Measurements from ENCODE around the gene TENT4A. TPM values are rescaled to one million over a fixed set of nuclear protein-coding genes. Genes with fewer than 3 reads are reported as not detected.
A peak's percentile ranks its signal among the peaks of the same experiment; 100 is the strongest.

TENT4A gene
- total and polyA plus RNA-seq, 2 of the 13 experiments (the other 11 are each of a cell fraction or from before 2014, with no cell fraction given), result 6.3 to 13.3 TPM

DNA sequence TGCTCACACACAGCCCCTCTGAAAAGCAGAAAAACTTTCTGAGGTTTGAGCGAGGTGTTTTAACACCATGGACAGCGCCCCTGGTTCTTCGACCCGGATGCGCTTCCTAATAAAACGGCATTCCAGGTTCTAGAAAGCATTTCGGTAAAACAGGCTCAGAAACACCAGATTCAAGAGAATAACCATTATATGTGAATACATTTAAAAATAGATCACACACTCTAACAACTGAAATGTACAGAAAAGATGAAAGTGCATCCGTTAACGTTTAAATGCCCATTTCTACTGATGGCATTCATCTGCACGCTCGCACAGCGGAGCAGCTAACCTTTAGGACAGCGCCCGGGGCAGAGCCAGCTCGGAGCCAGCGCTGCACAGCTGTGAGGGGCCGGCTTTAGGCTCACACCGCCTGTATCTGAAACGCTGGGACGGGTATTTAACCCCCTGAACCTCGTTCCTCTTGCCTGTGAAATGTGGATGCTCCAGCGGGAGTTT, 26.3 kb upstream of the TENT4A start (continued):
- TF ChIP-seq ZNF703 (CRISPR knock-in tag; IDR thresholded peaks at IDR 0.05; ENCODE audit: borderline replicate concordance), result no peak
- no peak; the same call in 1 of the 2 replicates for TF ChIP-seq RFXANK (CRISPR knock-in tag; IDR thresholded peaks at IDR 0.05)
- TF ChIP-seq ZNF75D (CRISPR knock-in tag; IDR thresholded peaks at IDR 0.05; ENCODE audit: borderline replicate concordance), result no peak
- TF ChIP-seq, protein P1, sequence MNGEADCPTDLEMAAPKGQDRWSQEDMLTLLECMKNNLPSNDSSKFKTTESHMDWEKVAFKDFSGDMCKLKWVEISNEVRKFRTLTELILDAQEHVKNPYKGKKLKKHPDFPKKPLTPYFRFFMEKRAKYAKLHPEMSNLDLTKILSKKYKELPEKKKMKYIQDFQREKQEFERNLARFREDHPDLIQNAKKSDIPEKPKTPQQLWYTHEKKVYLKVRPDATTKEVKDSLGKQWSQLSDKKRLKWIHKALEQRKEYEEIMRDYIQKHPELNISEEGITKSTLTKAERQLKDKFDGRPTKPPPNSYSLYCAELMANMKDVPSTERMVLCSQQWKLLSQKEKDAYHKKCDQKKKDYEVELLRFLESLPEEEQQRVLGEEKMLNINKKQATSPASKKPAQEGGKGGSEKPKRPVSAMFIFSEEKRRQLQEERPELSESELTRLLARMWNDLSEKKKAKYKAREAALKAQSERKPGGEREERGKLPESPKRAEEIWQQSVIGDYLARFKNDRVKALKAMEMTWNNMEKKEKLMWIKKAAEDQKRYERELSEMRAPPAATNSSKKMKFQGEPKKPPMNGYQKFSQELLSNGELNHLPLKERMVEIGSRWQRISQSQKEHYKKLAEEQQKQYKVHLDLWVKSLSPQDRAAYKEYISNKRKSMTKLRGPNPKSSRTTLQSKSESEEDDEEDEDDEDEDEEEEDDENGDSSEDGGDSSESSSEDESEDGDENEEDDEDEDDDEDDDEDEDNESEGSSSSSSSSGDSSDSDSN (CRISPR knock-in tag; IDR thresholded peaks at IDR 0.05), result no peak
- TF ChIP-seq TBX2 (CRISPR knock-in tag; IDR thresholded peaks at IDR 0.05; ENCODE audit: borderline replicate concordance), result no peak
- TF ChIP-seq, protein P2, sequence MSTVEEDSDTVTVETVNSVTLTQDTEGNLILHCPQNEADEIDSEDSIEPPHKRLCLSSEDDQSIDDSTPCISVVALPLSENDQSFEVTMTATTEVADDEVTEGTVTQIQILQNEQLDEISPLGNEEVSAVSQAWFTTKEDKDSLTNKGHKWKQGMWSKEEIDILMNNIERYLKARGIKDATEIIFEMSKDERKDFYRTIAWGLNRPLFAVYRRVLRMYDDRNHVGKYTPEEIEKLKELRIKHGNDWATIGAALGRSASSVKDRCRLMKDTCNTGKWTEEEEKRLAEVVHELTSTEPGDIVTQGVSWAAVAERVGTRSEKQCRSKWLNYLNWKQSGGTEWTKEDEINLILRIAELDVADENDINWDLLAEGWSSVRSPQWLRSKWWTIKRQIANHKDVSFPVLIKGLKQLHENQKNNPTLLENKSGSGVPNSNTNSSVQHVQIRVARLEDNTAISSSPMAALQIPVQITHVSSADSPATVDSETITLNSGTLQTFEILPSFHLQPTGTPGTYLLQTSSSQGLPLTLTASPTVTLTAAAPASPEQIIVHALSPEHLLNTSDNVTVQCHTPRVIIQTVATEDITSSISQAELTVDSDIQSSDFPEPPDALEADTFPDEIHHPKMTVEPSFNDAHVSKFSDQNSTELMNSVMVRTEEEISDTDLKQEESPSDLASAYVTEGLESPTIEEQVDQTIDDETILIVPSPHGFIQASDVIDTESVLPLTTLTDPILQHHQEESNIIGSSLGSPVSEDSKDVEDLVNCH (CRISPR knock-in tag; IDR thresholded peaks at IDR 0.05), result no peak
- TF ChIP-seq MIER3 (CRISPR knock-in tag; IDR thresholded peaks at IDR 0.05; ENCODE audit: borderline replicate concordance), result no peak
- TF ChIP-seq RAD51 (IDR thresholded peaks at IDR 0.05; ENCODE audit: borderline replicate concordance), result no peak
- TF ChIP-seq IRX3 (CRISPR knock-in tag; IDR thresholded peaks at IDR 0.05; ENCODE audit: borderline replicate concordance, low read depth), result no peak
- TF ChIP-seq NR3C1 (CRISPR knock-in tag; IDR thresholded peaks at IDR 0.05), result no peak
- TF ChIP-seq ZNF598 (CRISPR knock-in tag; IDR thresholded peaks at IDR 0.05; ENCODE audit: borderline replicate concordance), result no peak
- TF ChIP-seq ZNF782 (CRISPR knock-in tag; IDR thresholded peaks at IDR 0.05; ENCODE audit: borderline replicate concordance), result no peak
- TF ChIP-seq, protein P3, sequence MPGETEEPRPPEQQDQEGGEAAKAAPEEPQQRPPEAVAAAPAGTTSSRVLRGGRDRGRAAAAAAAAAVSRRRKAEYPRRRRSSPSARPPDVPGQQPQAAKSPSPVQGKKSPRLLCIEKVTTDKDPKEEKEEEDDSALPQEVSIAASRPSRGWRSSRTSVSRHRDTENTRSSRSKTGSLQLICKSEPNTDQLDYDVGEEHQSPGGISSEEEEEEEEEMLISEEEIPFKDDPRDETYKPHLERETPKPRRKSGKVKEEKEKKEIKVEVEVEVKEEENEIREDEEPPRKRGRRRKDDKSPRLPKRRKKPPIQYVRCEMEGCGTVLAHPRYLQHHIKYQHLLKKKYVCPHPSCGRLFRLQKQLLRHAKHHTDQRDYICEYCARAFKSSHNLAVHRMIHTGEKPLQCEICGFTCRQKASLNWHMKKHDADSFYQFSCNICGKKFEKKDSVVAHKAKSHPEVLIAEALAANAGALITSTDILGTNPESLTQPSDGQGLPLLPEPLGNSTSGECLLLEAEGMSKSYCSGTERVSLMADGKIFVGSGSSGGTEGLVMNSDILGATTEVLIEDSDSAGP (CRISPR knock-in tag; IDR thresholded peaks at IDR 0.05; ENCODE audit: borderline replicate concordance), result no peak
- 0 out of 2 replicates have a peak, but pooled peaks have one; percentile 30 for TF ChIP-seq ZNF205 (CRISPR knock-in tag; IDR thresholded peaks at IDR 0.05)
- TF ChIP-seq, protein P4, sequence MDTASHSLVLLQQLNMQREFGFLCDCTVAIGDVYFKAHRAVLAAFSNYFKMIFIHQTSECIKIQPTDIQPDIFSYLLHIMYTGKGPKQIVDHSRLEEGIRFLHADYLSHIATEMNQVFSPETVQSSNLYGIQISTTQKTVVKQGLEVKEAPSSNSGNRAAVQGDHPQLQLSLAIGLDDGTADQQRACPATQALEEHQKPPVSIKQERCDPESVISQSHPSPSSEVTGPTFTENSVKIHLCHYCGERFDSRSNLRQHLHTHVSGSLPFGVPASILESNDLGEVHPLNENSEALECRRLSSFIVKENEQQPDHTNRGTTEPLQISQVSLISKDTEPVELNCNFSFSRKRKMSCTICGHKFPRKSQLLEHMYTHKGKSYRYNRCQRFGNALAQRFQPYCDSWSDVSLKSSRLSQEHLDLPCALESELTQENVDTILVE (CRISPR knock-in tag; IDR thresholded peaks at IDR 0.05), result peak; percentile 89; the same call in 1 of the 2 replicates
- TF ChIP-seq, protein P5, sequence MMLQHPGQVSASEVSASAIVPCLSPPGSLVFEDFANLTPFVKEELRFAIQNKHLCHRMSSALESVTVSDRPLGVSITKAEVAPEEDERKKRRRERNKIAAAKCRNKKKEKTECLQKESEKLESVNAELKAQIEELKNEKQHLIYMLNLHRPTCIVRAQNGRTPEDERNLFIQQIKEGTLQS (CRISPR knock-in tag; IDR thresholded peaks at IDR 0.05), result no peak
- TF ChIP-seq BRD4 (CRISPR knock-in tag; IDR thresholded peaks at IDR 0.05), result no peak
- no peak for TF ChIP-seq TEAD2 (CRISPR knock-in tag; IDR thresholded peaks at IDR 0.05)
- no peak for TF ChIP-seq FOXM1 (CRISPR knock-in tag; IDR thresholded peaks at IDR 0.05)
- TF ChIP-seq ZNF616 (CRISPR knock-in tag; IDR thresholded peaks at IDR 0.05; ENCODE audit: low read depth), result no peak
- no peak for TF ChIP-seq ZNF34 (CRISPR knock-in tag; IDR thresholded peaks at IDR 0.05; ENCODE audit: borderline replicate concordance)
- no peak for TF ChIP-seq ZSCAN30 (CRISPR knock-in tag; IDR thresholded peaks at IDR 0.05)
- TF ChIP-seq SOX6 (IDR thresholded peaks at IDR 0.05), result no peak
- TF ChIP-seq SOX6 (CRISPR knock-in tag; IDR thresholded peaks at IDR 0.05), result 0 out of 2 replicates have a peak, but pooled peaks have one; percentile 8
- TF ChIP-seq TP53 (CRISPR knock-in tag; conservative IDR thresholded peaks at IDR 0.05), result no peak

Measured in HepG2 (cell line).